Measurements from ENCODE around the gene PLA2G5.
"Not testable (repeated sequence)": the region's sequence is repeated elsewhere in the genome, so short reads cannot be mapped to it uniquely, and the experiment has no call there.

PLA2G5 gene

GRCh38 chr1:20069874-20070273 is at the start of gene PLA2G5:
TSS of gene PLA2G5 (plus strand) at chr1:20070194. CDS start at chr1:20084831, 14,637 bp downstream.
- no peak for DNase-seq

GRCh38 chr1:20028125-20028524 is 41.9 kb upstream of the PLA2G5 start:
- DNase-seq = no peak

GRCh38 chr1:20028726-20029125 is 41.3 kb upstream of the PLA2G5 start:
- no peak for DNase-seq

GRCh38 chr1:20029178-20029912 is 40.6 kb upstream of the PLA2G5 start:
- no peak for DNase-seq

GRCh38 chr1:20030436-20031151 is 39.4 kb upstream of the PLA2G5 start:
- DNase-seq = not testable (repeated sequence)

GRCh38 chr1:20031161-20031560 is 38.8 kb upstream of the PLA2G5 start:
- DNase-seq = no peak

- DNase-seq = no peak
These were observed 38.2 kb upstream of the PLA2G5 start for GRCh38 chr1:20031836-20032235.

- DNase-seq = no peak
These were observed 37.6 kb upstream of the PLA2G5 start for GRCh38 chr1:20032425-20032824.

GRCh38 chr1:20033420-20033819 is 36.6 kb upstream of the PLA2G5 start:
- DNase-seq = no peak

GRCh38 chr1:20035114-20035513 is 34.9 kb upstream of the PLA2G5 start:
- no peak for DNase-seq

GRCh38 chr1:20037877-20038276 is 32.1 kb upstream of the PLA2G5 start:
- DNase-seq = no peak

- no peak for DNase-seq
These were observed 22.9 kb upstream of the PLA2G5 start for GRCh38 chr1:20047096-20047495.

GRCh38 chr1:20048563-20048962 is 21.4 kb upstream of the PLA2G5 start:
- no peak for DNase-seq

- DNase-seq = not testable (repeated sequence)
These were observed 20.8 kb upstream of the PLA2G5 start for GRCh38 chr1:20049056-20049798.

GRCh38 chr1:20051218-20051829 is 18.7 kb upstream of the PLA2G5 start:
- DNase-seq = no peak

GRCh38 chr1:20052386-20052785 is 17.6 kb upstream of the PLA2G5 start:
- DNase-seq = no peak

- DNase-seq = no peak
These were observed 12.0 kb upstream of the PLA2G5 start for GRCh38 chr1:20057886-20058420.

GRCh38 chr1:20058531-20058930 is 11.5 kb upstream of the PLA2G5 start:
- no peak for DNase-seq

- no peak for DNase-seq
These were observed 10.1 kb upstream of the PLA2G5 start for GRCh38 chr1:20059847-20060246.

- DNase-seq = not testable (repeated sequence)
These were observed 9.2 kb upstream of the PLA2G5 start for GRCh38 chr1:20060791-20061190.

- no peak for DNase-seq
These were observed 8.1 kb upstream of the PLA2G5 start for GRCh38 chr1:20061866-20062265.

GRCh38 chr1:20063861-20064292 is 6.1 kb upstream of the PLA2G5 start:
- DNase-seq = no peak

- no peak for DNase-seq
These were observed 1.3 kb upstream of the PLA2G5 start for GRCh38 chr1:20068722-20069121.
